ENCODE data around the gene TMEM191B. TPM values are rescaled to one million over a fixed set of nuclear protein-coding genes. Genes with fewer than 3 reads are reported as not detected.
"Not testable (repeated sequence)": the region's sequence is repeated elsewhere in the genome, so short reads cannot be mapped to it uniquely, and the experiment has no call there.

Gene TMEM191B
- total RNA-seq, 1 donor from 2014 or later: 0.94 TPM

- not testable (repeated sequence) for DNase-seq
Observed at GRCh38 chr22:18558516-18558915, 30.9 kb downstream of the TMEM191B start.

- DNase-seq: not testable (repeated sequence)
Observed at GRCh38 chr22:18558939-18559338, 31.3 kb downstream of the TMEM191B start.

- DNase-seq: not testable (repeated sequence)
Observed at GRCh38 chr22:18560099-18560974, 32.7 kb downstream of the TMEM191B start.

GRCh38 chr22:18570509-18571246, 43.1 kb downstream of the TMEM191B start:
- DNase-seq: not testable (repeated sequence)

- not testable (repeated sequence) for DNase-seq
Observed at GRCh38 chr22:18573483-18574164, 46.0 kb downstream of the TMEM191B start.

- not testable (repeated sequence) for DNase-seq
Observed at GRCh38 chr22:18574555-18574954, 47.0 kb downstream of the TMEM191B start.

GRCh38 chr22:18575686-18576085, 48.1 kb downstream of the TMEM191B start:
- DNase-seq: not testable (repeated sequence)

- not testable (repeated sequence) for DNase-seq
Observed at GRCh38 chr22:18577090-18577818, 49.7 kb downstream of the TMEM191B start.

GRCh38 chr22:18577847-18578246, 50.2 kb downstream of the TMEM191B start:
- DNase-seq: not testable (repeated sequence)

Other genes with a start within 250 kb of the TMEM191B start
- gene GGTLC3, start 9.6 kb upstream of the TMEM191B start, total RNA-seq: not detected
- gene RIMBP3, start 84.1 kb downstream of the TMEM191B start, total RNA-seq: 1.6 TPM